ENCODE results near the gene PROSER2. TPM values are rescaled to one million over a fixed set of nuclear protein-coding genes. Genes with fewer than 3 reads are reported as not detected.

The PROSER2 gene
- polyA plus RNA-seq, 1 donor (not counting 4 experiments of a cell fraction or from before 2014, with no cell fraction given): 10.2 TPM

DNA sequence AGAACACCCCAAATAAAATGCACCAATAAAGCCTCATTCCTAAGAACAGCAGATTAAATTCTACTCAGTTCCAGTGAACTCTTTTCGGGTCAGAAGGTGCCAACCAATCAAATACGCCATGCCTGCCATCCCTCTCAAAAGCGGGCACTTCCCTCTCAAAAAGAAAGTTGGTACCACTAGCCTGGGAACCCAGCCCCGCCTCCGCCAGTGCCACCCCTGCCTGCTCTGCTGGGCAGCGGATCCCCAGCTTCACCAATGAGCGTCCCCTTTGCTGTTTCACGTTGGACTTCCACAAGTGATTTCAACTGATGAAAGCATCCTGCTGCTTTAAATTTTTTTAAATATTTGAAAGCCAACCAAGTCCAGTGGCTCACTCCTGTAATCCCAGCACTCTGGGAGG lies 33.2 kb upstream of the PROSER2 start:
- H3K79me2 ChIP-seq (ENCODE audit: control insufficient read depth, insufficient read depth, low read length): no peaks in the 10 kb centered on the region
- H3K27me3 ChIP-seq (ENCODE audit: control insufficient read depth, extremely low read depth, insufficient read depth, low read length): peaks cover 7% of the 10 kb centered on the region
- H3K36me3 ChIP-seq (ENCODE audit: control insufficient read depth in 2 of 2, extremely low read depth in 1 of 2, insufficient read depth in 2 of 2, low read length in 2 of 2): no peaks in the 10 kb centered on the region
- dilution Hi-C loops (cut with MboI; ENCODE audit: extremely low pct_ligation_motif_present, low sequenced_read_pairs): no loop called here
- FAIRE-seq (no peak), DNase-seq (ENCODE audit: low read depth, low spot score) (no peak)
- no peak overlapping the region for H3K27ac ChIP-seq (ENCODE audit: control insufficient read depth, insufficient read depth, low read length)
- no peaks in the 10 kb centered on the region for H4K20me1 ChIP-seq (ENCODE audit: control insufficient read depth, extremely low read depth, insufficient read depth, low read length)
- H3K9me1 ChIP-seq (ENCODE audit: control insufficient read depth, extremely low read depth, insufficient read depth, low read length): no peaks in the 10 kb centered on the region
- TF ChIP-seq, protein P1, sequence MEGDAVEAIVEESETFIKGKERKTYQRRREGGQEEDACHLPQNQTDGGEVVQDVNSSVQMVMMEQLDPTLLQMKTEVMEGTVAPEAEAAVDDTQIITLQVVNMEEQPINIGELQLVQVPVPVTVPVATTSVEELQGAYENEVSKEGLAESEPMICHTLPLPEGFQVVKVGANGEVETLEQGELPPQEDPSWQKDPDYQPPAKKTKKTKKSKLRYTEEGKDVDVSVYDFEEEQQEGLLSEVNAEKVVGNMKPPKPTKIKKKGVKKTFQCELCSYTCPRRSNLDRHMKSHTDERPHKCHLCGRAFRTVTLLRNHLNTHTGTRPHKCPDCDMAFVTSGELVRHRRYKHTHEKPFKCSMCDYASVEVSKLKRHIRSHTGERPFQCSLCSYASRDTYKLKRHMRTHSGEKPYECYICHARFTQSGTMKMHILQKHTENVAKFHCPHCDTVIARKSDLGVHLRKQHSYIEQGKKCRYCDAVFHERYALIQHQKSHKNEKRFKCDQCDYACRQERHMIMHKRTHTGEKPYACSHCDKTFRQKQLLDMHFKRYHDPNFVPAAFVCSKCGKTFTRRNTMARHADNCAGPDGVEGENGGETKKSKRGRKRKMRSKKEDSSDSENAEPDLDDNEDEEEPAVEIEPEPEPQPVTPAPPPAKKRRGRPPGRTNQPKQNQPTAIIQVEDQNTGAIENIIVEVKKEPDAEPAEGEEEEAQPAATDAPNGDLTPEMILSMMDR (optimal IDR thresholded peaks at IDR 0.05 in 1 of 3, IDR thresholded peaks at IDR 0.05 in 1 of 3, conservative IDR thresholded peaks at IDR 0.05 in 1 of 3; ENCODE audit: extremely low read depth in 1 of 3, insufficient read depth in 2 of 3, low read length in 3 of 3): no peak
- no peak for TF ChIP-seq EZH2 (IDR thresholded peaks at IDR 0.05; ENCODE audit: low read length)
- no peak overlapping the region for H2AFZ ChIP-seq (ENCODE audit: control insufficient read depth, low read length)
- H3K9me3 ChIP-seq (ENCODE audit: control insufficient read depth, low read depth, low read length): no peaks in the 10 kb centered on the region
- no peak overlapping the region for H3K4me2 ChIP-seq (ENCODE audit: control insufficient read depth, extremely low read depth, insufficient read depth, low read depth, low read length)
- peaks cover 6% of the 10 kb centered on the region for H3K4me1 ChIP-seq (ENCODE audit: control insufficient read depth, extremely low read depth, insufficient read depth, low read length)
- H3K9ac ChIP-seq (ENCODE audit: control insufficient read depth, extremely low read depth, insufficient read depth, low read length): no peak overlapping the region
- H3K4me3 ChIP-seq (ENCODE audit: control insufficient read depth in 2 of 3, extremely low read depth in 1 of 3, insufficient read depth in 2 of 3, low read depth in 1 of 3, low read length in 3 of 3): no peak overlapping the region

DNA sequence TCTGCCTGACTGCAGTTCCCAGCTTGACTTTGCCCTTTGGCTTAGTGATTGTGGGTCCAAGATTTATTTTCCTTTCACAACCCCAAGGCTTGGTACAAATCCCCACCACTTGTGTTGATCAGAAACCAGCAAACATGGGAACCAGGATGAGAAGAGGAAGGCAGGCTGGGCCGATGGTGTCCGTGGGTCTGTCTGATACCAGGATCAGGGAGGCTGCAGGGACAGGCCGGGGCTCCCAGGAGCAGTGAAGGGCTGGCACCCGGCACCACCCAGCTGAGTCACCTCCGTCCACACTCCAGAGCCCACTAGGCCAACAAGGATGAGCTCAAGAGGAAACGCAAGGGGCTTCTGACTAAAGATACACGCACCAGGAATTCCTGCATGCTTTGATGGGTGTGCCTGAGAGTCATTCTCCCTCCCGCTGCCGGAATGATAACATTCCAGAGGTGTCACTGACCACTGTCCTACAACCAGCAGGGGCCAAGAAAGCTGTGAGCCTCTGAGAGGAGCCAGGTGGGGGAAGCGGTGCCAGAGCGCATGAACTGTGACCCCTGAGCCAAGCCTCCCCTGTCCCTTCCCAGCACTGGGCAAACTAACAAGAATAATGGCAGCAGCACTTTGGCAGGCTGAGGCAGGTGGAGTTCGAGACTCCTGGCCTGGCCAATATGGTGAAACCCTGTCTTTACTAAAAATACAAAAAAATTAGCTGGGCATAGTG lies 29.2 kb upstream of the PROSER2 start:
- Histone ChIP-seq H3K27ac (ENCODE audit: control insufficient read depth, insufficient read depth, low read length) (no peak overlapping the region), H3K4me1 (ENCODE audit: control insufficient read depth, extremely low read depth, insufficient read depth, low read length) (peaks cover 6% of the 10 kb centered on the region), H2AFZ (ENCODE audit: control insufficient read depth, low read length) (no peak overlapping the region), H3K79me2 (ENCODE audit: control insufficient read depth, insufficient read depth, low read length) (no peaks in the 10 kb centered on the region), H3K4me2 (ENCODE audit: control insufficient read depth, extremely low read depth, insufficient read depth, low read depth, low read length) (peak overlapping the region; percentile 9), H4K20me1 (ENCODE audit: control insufficient read depth, extremely low read depth, insufficient read depth, low read length) (no peaks in the 10 kb centered on the region), H3K27me3 (ENCODE audit: control insufficient read depth, extremely low read depth, insufficient read depth, low read length) (peaks cover 4% of the 10 kb centered on the region), H3K9me3 (ENCODE audit: control insufficient read depth, low read depth, low read length) (no peaks in the 10 kb centered on the region), H3K9me1 (ENCODE audit: control insufficient read depth, extremely low read depth, insufficient read depth, low read length) (no peaks in the 10 kb centered on the region), H3K36me3 (ENCODE audit: control insufficient read depth in 2 of 2, extremely low read depth in 1 of 2, insufficient read depth in 2 of 2, low read length in 2 of 2) (no peaks in the 10 kb centered on the region), H3K4me3 (ENCODE audit: control insufficient read depth in 2 of 3, extremely low read depth in 1 of 3, insufficient read depth in 2 of 3, low read depth in 1 of 3, low read length in 3 of 3) (no peak overlapping the region), H3K9ac (ENCODE audit: control insufficient read depth, extremely low read depth, insufficient read depth, low read length) (no peak overlapping the region)
- DNase-seq (ENCODE audit: low read depth, low spot score): no peak
- FAIRE-seq: no peak
- dilution Hi-C loops (cut with MboI; ENCODE audit: extremely low pct_ligation_motif_present, low sequenced_read_pairs): no loop called here
- no peak for TF ChIP-seq EZH2 (IDR thresholded peaks at IDR 0.05; ENCODE audit: low read length)
- TF ChIP-seq, protein P1 (optimal IDR thresholded peaks at IDR 0.05 in 1 of 3, IDR thresholded peaks at IDR 0.05 in 1 of 3, conservative IDR thresholded peaks at IDR 0.05 in 1 of 3; ENCODE audit: extremely low read depth in 1 of 3, insufficient read depth in 2 of 3, low read length in 3 of 3): no peak
